Mucosa of descending colon (tissue), 3 donors: Measurements from ENCODE around the gene NEK4. TPM values are rescaled to one million over a fixed set of nuclear protein-coding genes. Genes with fewer than 3 reads are reported as not detected.

ENCODE experiments used
- ATAC-seq: fragments of 200-7000 bp; cut with Tn5 transposase; one replicate; pipeline ENCODE4 v1.9.1; 2020; ENCODE audit warnings: mild to moderate bottlenecking, moderate library complexity
- DNase-seq, 3 donors: peaks; one replicate each; pipeline ENCODE4 v3.0.0-alpha.2; 2020
- H3K36me3 ChIP-seq: fragments of 200-600 bp; one replicate; pipeline ENCODE4 v1.8.0; 2021; ENCODE audit warnings: low read depth, mild to moderate bottlenecking
- H3K4me1 ChIP-seq: fragments of 200-600 bp; one replicate; pipeline ENCODE4 v1.8.0; 2021; ENCODE audit warnings: low read depth, mild to moderate bottlenecking
- H3K4me3 ChIP-seq: fragments of 200-600 bp; one replicate; pipeline ENCODE4 v1.8.0; 2021; ENCODE audit warnings: mild to moderate bottlenecking
- H3K9me3 ChIP-seq: fragments of 200-600 bp; one replicate; pipeline ENCODE4 v1.8.0; 2021; ENCODE audit warnings: mild to moderate bottlenecking
- intact Hi-C, 2 donors: fragments of 100-400 bp; cut with DNase I in 1 of 2; cut with micrococcal nuclease in 1 of 2; formaldehyde crosslinking; loops; one replicate each; pipeline versions ENCODE4 v1.11.0 to v1.11.1; 2022; cut with DNase I, micrococcal nuclease
- total RNA-seq, 3 donors: library from RNA; stranded (reverse); fragmentation: NEBNext Ultra II Directional in 2 of 3; extraction: Animal tissue kit (Norgen Biotek cat#: 25700) in 2 of 3; gene quantifications; one replicate each; pipeline versions ENCODE4 v1.2.1 to v1.2.4, GENCODE V29; 2021 to 2023
- TF ChIP-seq, protein P1 (sequence below): fragments of 200-600 bp; IDR thresholded peaks from one replicate; pipeline ENCODE4 v1.8.0; 2022; ENCODE audit warnings: antibody characterized with exemption, mild to moderate bottlenecking
- donor health status: DM: no; HTN: no; CAD: no; lungs with moderate emphysema.
- donor health status: DM: no; HTN: no; CAD: no.
- donor health status: DM: no; HTN: yes; CAD: no.

NEK4 gene
- total RNA-seq, 3 donors from 2014 or later = 19.9 to 33.9 (median 20.2) TPM

- no peaks in the 10 kb centered on the region for H3K4me1 ChIP-seq
- intact Hi-C loops = no loop called here
- TF ChIP-seq, protein P1, sequence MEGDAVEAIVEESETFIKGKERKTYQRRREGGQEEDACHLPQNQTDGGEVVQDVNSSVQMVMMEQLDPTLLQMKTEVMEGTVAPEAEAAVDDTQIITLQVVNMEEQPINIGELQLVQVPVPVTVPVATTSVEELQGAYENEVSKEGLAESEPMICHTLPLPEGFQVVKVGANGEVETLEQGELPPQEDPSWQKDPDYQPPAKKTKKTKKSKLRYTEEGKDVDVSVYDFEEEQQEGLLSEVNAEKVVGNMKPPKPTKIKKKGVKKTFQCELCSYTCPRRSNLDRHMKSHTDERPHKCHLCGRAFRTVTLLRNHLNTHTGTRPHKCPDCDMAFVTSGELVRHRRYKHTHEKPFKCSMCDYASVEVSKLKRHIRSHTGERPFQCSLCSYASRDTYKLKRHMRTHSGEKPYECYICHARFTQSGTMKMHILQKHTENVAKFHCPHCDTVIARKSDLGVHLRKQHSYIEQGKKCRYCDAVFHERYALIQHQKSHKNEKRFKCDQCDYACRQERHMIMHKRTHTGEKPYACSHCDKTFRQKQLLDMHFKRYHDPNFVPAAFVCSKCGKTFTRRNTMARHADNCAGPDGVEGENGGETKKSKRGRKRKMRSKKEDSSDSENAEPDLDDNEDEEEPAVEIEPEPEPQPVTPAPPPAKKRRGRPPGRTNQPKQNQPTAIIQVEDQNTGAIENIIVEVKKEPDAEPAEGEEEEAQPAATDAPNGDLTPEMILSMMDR = no peak
These were observed 5.1 kb upstream of the NEK4 start for GRCh38 chr3:52775877-52776276.

DNA sequence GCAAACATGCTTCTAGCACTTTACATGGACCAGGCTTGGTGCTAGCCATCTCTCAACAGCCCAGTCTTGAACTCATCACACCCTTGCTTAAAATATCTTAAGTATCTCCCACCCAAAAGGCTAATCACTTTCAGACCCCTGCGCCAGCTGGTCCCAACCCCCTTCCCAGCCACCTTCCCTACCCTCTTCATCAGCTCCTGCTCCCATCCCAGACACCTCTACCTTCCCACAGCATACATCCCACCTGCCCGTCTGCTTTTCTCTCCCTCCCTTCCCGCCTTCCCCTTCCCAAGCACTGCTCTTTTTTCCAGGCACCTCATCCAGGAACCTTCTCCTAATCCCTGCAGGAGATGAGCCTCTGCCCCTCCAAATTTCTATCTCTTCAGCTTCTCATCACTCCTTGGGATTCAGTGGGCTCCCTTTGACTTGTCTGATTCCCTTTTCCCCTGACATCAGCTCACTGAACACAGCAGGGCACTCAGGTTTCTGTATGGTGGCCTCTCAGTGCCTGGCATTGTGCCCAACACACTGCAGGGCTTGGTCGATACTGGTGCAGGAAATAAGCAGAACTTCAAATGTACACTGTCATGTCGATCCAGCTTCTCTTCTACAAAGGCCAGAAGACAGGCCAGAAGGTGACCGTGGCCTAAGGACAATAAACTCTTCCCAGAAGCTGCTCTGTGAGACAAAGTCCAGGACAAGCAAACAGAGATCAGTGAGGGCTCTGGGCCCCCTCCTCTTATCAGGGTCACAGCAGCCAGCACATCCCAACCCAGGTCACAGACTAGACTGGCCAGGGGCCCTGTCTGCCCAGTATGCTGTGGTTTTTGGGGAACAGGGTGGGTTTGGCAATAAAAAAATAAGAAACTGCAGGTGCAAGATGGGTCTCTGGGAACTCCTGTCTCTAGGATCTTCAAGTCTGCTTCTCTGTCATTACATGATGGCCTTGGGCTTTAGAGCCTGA is 4.4 kb upstream of the NEK4 start:
- Histone ChIP-seq H3K4me1 (no peaks in the 10 kb centered on the region), H3K36me3 (no peaks in the 10 kb centered on the region), H3K9me3 (no peaks in the 10 kb centered on the region), H3K4me3 (no peak overlapping the region)
- no peak for ATAC-seq
- intact Hi-C loops = no loop called here
- peak in 2 of 3 donors; percentile 40 to 42 for DNase-seq
- TF ChIP-seq, protein P1 = no peak

More at GRCh38 chr3:52775877-52776276, 5.1 kb upstream of the NEK4 start:
- H3K4me3 ChIP-seq = no peak overlapping the region
- H3K36me3 ChIP-seq = no peaks in the 10 kb centered on the region
- DNase-seq = no peak
- ATAC-seq = no peak
- H3K9me3 ChIP-seq = no peaks in the 10 kb centered on the region

GRCh38 chr3:52774066-52774713 is 3.5 kb upstream of the NEK4 start:
- Histone ChIP-seq H3K9me3 (no peaks in the 10 kb centered on the region), H3K36me3 (no peaks in the 10 kb centered on the region), H3K4me3 (no peak overlapping the region), H3K4me1 (peaks cover 9% of the 10 kb centered on the region)
- no peak for ATAC-seq
- intact Hi-C loops = no loop called here
- TF ChIP-seq, protein P1 = no peak
- no peak for DNase-seq

DNA sequence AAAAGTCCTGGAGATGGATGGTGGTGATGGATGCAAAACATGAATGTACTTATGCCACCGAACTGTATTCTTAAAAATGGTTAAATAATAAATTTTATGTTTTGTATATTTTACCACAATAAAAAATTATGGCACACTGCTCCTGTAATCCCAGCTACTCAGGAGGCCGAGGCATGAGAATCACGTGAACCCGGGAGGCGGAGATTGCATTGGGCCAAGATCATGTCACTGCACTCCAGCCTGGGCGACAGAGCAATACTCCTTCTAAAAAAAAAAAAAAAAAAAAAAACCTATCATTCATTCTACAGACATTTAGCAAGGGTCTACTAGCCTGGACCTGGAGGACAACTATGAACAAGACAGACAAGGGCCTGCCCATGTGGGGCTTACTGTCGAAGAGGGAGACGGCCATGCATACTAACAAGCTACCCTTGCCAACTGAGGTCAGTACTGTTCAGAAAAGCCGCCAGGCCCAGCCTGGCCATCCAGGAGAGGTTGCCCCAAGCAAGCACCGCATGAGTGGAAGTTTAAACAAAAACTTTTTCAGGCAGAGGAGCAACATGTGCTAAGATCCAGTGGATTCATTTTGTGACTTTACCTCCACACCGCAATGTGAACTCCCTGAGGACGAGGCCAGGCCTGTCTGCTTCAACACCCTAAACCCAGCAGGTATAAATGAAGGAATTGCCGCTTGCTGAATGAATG is 2.8 kb upstream of the NEK4 start:
- peaks cover 10% of the 10 kb centered on the region for H3K4me1 ChIP-seq
- intact Hi-C loops = no loop called here
- no peaks in the 10 kb centered on the region for H3K36me3 ChIP-seq
- TF ChIP-seq, protein P1 = no peak
- ATAC-seq (no peak), DNase-seq (peak in 1 of 3 donors; percentile 25)
- H3K4me3 ChIP-seq = no peak overlapping the region
- no peaks in the 10 kb centered on the region for H3K9me3 ChIP-seq

- intact Hi-C loops = no loop called here
- no peaks in the 10 kb centered on the region for H3K36me3 ChIP-seq
- H3K4me3 ChIP-seq = no peak overlapping the region
- ATAC-seq (no peak), DNase-seq (no peak)
- peaks cover 10% of the 10 kb centered on the region for H3K4me1 ChIP-seq
- TF ChIP-seq, protein P1 = no peak
- H3K9me3 ChIP-seq = no peaks in the 10 kb centered on the region
These were observed 962 bp upstream of the NEK4 start for GRCh38 chr3:52771702-52772101.
